A549 (cell line): Measurements from ENCODE around the gene WDFY2. TPM values are rescaled to one million over a fixed set of nuclear protein-coding genes. Genes with fewer than 3 reads are reported as not detected.
A peak's percentile ranks its signal among the peaks of the same experiment; 100 is the strongest.

Source experiments
- ATAC-seq, 2 experiments: fragments of 200-7000 bp in 1 of 2; fragments of >200 bp in 1 of 2; cut with Nextera tagmentation in 1 of 2; cut with Tn5 transposase in 1 of 2; 3 replicates each; pipeline versions ENCODE4 v1.8.0 to v1.9.1; 2018 to 2020; ENCODE audit warnings: mild to moderate bottlenecking in 1 of 2, moderate library complexity in 1 of 2
- CTCF ChIA-PET: fragments of 300-600 bp; sonication (Branson Sonifier 250); formaldehyde crosslinking; extraction: SDS; loops from one replicate; lab custom pipeline; 2021; ENCODE audit warnings: antibody characterized with exemption, inconsistent platforms; lab: Yijun Ruan, JAX
- POLR2A ChIA-PET: fragments of 350-600 bp; formaldehyde crosslinking; extraction: SDS; loops from one replicate; lab custom pipeline; 2021; ENCODE audit warnings: antibody characterized with exemption, inconsistent platforms; lab: Yijun Ruan, JAX
- DNase-seq, 2 experiments: peaks; one replicate each; pipeline versions ENCODE4 v3.0.0 to v3.0.0-alpha.2; 2011 to 2016; ENCODE audit warnings: low read depth in 1 of 2, low spot score in 1 of 2
- FAIRE-seq: peaks from 2 replicates; lab custom pipeline; 2011; peaks lifted over from hg19 to GRCh38; lab: Jason Lieb, UNC
- H3K27ac ChIP-seq, 2 experiments: fragments of >200 bp; sonication (Bioruptor Twin); formaldehyde crosslinking; 3 replicates each; pipeline ENCODE4 v1.5.1; 2016 to 2017
- H3K4me1 ChIP-seq: fragments of >200 bp; sonication (Bioruptor Twin); formaldehyde crosslinking; 3 replicates; pipeline ENCODE4 v1.6.1; 2016
- H3K4me2 ChIP-seq: fragments of >200 bp; sonication (Bioruptor Twin); formaldehyde crosslinking; 3 replicates; pipeline ENCODE4 v1.6.1; 2016
- H3K4me3 ChIP-seq: fragments of >200 bp; sonication (Bioruptor Twin); formaldehyde crosslinking; 3 replicates; pipeline ENCODE4 v1.5.1; 2016
- H3K9me3 ChIP-seq: fragments of >200 bp; sonication (Bioruptor Twin); formaldehyde crosslinking; 3 replicates; pipeline ENCODE4 v1.6.1; 2016
- BHLHE40 ChIP-seq: IDR thresholded peaks from 2 replicates; pipeline ENCODE4 v1.6.1; 2012; ENCODE audit warnings: low read depth, low read length, inconsistent platforms
- CEBPB ChIP-seq, 2 experiments: fragments of >200 bp in 1 of 2; sonication (Bioruptor Twin) in 1 of 2; formaldehyde crosslinking in 1 of 2; IDR thresholded peaks; 2 replicates each; pipeline ENCODE4 v1.6.1; 2012 to 2016
- EP300 ChIP-seq, 2 experiments: fragments of >200 bp; sonication (Bioruptor Twin); formaldehyde crosslinking; IDR thresholded peaks; 2 replicates in 1 of 2; 3 replicates in 1 of 2; pipeline ENCODE4 v1.6.1; 2016 to 2017
- FOSL2 ChIP-seq, 2 experiments: fragments of 450-650 bp in 1 of 2; fragments of >200 bp in 1 of 2; sonication (Bioruptor Twin) in 1 of 2; formaldehyde crosslinking; IDR thresholded peaks; 2 replicates each; pipeline versions ENCODE4 v1.5.0 to v1.6.1; 2016 to 2020; ENCODE audit warnings: mild to moderate bottlenecking in 1 of 2, moderate library complexity in 1 of 2
- HDAC2 ChIP-seq: fragments of 200-600 bp; sonication (generic); IDR thresholded peaks from 2 replicates; pipeline ENCODE4 v1.6.1; 2016
- HEYL ChIP-seq: fragments of 250-450 bp; sonication (Bioruptor Pico); IDR thresholded peaks from 2 replicates; pipeline ENCODE4 v1.8.0; 2021; ENCODE audit warnings: mild to moderate bottlenecking, moderate library complexity
- HOXB13 ChIP-seq: fragments of 250-450 bp; sonication (Bioruptor Pico); IDR thresholded peaks from 2 replicates; pipeline ENCODE4 v1.5.0; 2020; ENCODE audit warnings: low read depth, mild to moderate bottlenecking, moderate library complexity
- KDM1A ChIP-seq: fragments of 200-600 bp; sonication (generic); IDR thresholded peaks from 2 replicates; pipeline ENCODE4 v1.6.1; 2016; ENCODE audit warnings: low read depth, mild to moderate bottlenecking
- KDM5A ChIP-seq: fragments of 200-600 bp; sonication (generic); IDR thresholded peaks from 2 replicates; pipeline ENCODE4 v1.6.1; 2016; ENCODE audit warnings: antibody characterized with exemption, mild to moderate bottlenecking
- MAX ChIP-seq: IDR thresholded peaks from 2 replicates; pipeline ENCODE4 v1.6.1; 2012
- POLR2AphosphoS2 ChIP-seq: conservative IDR thresholded peaks from 2 replicates; pipeline ENCODE4 v1.6.1; 2012; ENCODE audit warnings: low read length, improper control_type of control experiment, inconsistent platforms
- RAD21 ChIP-seq, 2 experiments: fragments of >200 bp in 1 of 2; sonication (Bioruptor Twin) in 1 of 2; formaldehyde crosslinking in 1 of 2; IDR thresholded peaks in 1 of 2; conservative IDR thresholded peaks in 1 of 2; 2 replicates in 1 of 2; 3 replicates in 1 of 2; pipeline ENCODE4 v1.6.1; 2012 to 2018; ENCODE audit warnings: inconsistent platforms in 1 of 2
- REST ChIP-seq: fragments of 200-600 bp; sonication (generic); IDR thresholded peaks from 2 replicates; pipeline ENCODE4 v1.6.1; 2016; ENCODE audit warnings: antibody characterized with exemption, mild to moderate bottlenecking, moderate library complexity
- ZFP36 ChIP-seq: fragments of 450-650 bp; IDR thresholded peaks from 2 replicates; pipeline ENCODE4 v1.6.1; 2014; ENCODE audit warnings: borderline replicate concordance; ENCODE audit not compliant: partially characterized antibody
- WGBS: methylation state at CpG from one replicate; pipeline ENCODE4 v1.1.6; 2017; ENCODE audit errors: missing lambda C conversion rate; 5-methylcytosine and 5-hydroxymethylcytosine counted together
- polyA plus RNA-seq, 4 experiments: library from polyadenylated mRNA; depleted of rRNA in 3 of 4; stranded (reverse); fragments of >200 nt; fragmentation: RNase III in 1 of 4; extraction: RNeasy Plus Mini Kit Qiagen cat#74134 plus additional on column Dnase treatment in 1 of 4; gene quantifications; 2 replicates in 3 of 4; 3 replicates in 1 of 4; pipeline ENCODE4 v1.2.3, GENCODE V29; 2011 to 2017

The WDFY2 gene
- polyA plus RNA-seq, 2 of the 4 experiments (the other 2 are of a cell fraction), result 5.2 to 8.5 TPM

- peak; percentile 64 for TF ChIP-seq MAX
- no peak for TF ChIP-seq FOSL2 (IDR thresholded peaks at IDR 0.05)
- TF ChIP-seq FOSL2 (CRISPR knock-in tag; IDR thresholded peaks at IDR 0.05), result no peak
- no peak for TF ChIP-seq CEBPB (IDR thresholded peaks at IDR 0.05)
- peak overlapping the region; percentile 99 to 100 for H3K27ac ChIP-seq
- ChIA-PET POLR2A (no interaction called here), CTCF (interaction anchor here (1.5 kb wide), 1 partner anchor 10 kb away, joined by 14 read pairs; no protein-coding TSS in a partner anchor)
- 61% methylated on average over 17 of the region's 31 CpGs for WGBS
- no peaks in the 10 kb centered on the region for H3K9me3 ChIP-seq
- peaks cover 25% of the 10 kb centered on the region for H3K4me1 ChIP-seq
- no peak for DNase-seq
- ATAC-seq, result peak in 1 of 2 experiments; percentile 27; a peak in 3 of 6 replicates
- peak overlapping the region; percentile 91 for H3K4me3 ChIP-seq
- FAIRE-seq, result no peak
- peak overlapping the region; percentile 83 for H3K4me2 ChIP-seq
Measured at GRCh38 chr13:51804295-51805172, 220.3 kb downstream of the WDFY2 start.

GRCh38 chr13:51805313-51805712, 221.1 kb downstream of the WDFY2 start:
- peak overlapping the region; percentile 83; the same call in 2 of the 3 replicates for H3K4me2 ChIP-seq
- no peak for DNase-seq
- CTCF ChIA-PET, result interaction anchor here (1.3 to 1.5 kb wide), 2 partner anchors 8 to 10 kb away, joined by 3 to 14 read pairs; no protein-coding TSS in a partner anchor
- no peak overlapping the region for H3K4me3 ChIP-seq
- POLR2A ChIA-PET, result no interaction called here
- peaks cover 25% of the 10 kb centered on the region for H3K4me1 ChIP-seq
- 95% methylated on average over 4 of the region's 4 CpGs for WGBS
- no peaks in the 10 kb centered on the region for H3K9me3 ChIP-seq
- H3K27ac ChIP-seq, result no peak overlapping the region
- FAIRE-seq, result no peak
- no peak for ATAC-seq
- no peak for TF ChIP-seq RAD21 (conservative IDR thresholded peaks at IDR 0.05 in 1 of 2, IDR thresholded peaks at IDR 0.05 in 1 of 2)
- no peak for TF ChIP-seq HOXB13
- TF ChIP-seq BHLHE40, result no peak
- no peak for TF ChIP-seq EP300 (IDR thresholded peaks at IDR 0.05)
- TF ChIP-seq ZFP36, result no peak
- TF ChIP-seq HDAC2, result no peak
- TF ChIP-seq KDM5A, result no peak
- no peak for TF ChIP-seq POLR2AphosphoS2
- no peak for TF ChIP-seq HEYL
- TF ChIP-seq, all 56 proteins: peak for 0

DNA sequence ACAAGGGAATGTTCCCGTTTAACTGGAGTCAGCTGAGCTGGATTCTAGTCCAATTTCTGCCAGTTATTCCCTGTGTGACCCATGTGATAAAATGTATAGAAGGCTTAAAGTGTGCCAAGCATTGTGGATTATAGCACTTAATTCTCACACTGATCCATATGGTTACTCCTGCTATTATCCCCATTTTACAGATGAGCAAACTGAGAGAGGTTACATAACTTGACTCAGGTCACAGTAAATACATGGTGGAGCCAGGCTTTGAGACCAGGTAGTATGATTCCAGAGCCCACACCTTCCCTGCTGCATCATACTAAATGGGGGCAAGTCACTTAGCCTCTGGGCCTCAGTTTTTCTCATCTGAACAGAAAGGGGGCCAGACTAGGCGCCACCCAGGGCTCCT, 221.7 kb downstream of the WDFY2 start:
- no peak overlapping the region for H3K4me2 ChIP-seq
- WGBS, result 91% methylated on average over 2 of the region's 2 CpGs
- no peak overlapping the region for H3K4me3 ChIP-seq
- POLR2A ChIA-PET, result no interaction called here
- CTCF ChIA-PET, result interaction anchor here (1.0 to 1.5 kb wide), 3 partner anchors 8 to 39 kb away, joined by 3 to 14 read pairs (median 3); partner anchors contain the start of gene TMEM272
- DNase-seq (no peak), FAIRE-seq (no peak), ATAC-seq (no peak)
- no peak overlapping the region for H3K27ac ChIP-seq
- no peak for TF ChIP-seq REST
- TF ChIP-seq KDM1A, result peak; percentile 57; the same call in 1 of the 2 replicates
- no peaks in the 10 kb centered on the region for H3K9me3 ChIP-seq
- H3K4me1 ChIP-seq, result peaks cover 24% of the 10 kb centered on the region
